ENCODE measurements around the gene UGGT2.
"Not testable (repeated sequence)": the region's sequence is repeated elsewhere in the genome, so short reads cannot be mapped to it uniquely, and the experiment has no call there.

Gene UGGT2

GRCh38 chr13:96046449-96047126, 6.6 kb downstream of the UGGT2 start:
- DNase-seq: not testable (repeated sequence)

DNA sequence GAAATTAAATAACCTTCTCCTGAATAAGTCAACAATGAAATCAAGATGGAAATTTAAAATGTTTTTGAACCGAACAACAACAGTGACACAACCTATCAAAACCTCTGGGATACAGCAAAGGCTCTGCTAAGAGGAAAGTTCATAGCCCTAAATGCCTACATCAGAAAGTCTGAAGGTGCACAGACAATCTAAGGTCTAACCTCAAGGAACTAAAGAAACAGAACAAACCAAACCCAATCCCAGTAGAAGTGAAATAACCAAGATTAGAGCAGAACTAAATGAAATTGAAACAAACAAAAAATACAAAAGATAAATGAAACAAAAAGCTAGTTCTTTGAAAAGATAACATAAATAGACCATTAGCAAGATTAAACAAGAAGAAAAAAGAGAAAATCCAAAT, 9.0 kb downstream of the UGGT2 start:
- no peak for DNase-seq

- no peak for DNase-seq
These were observed 11.7 kb downstream of the UGGT2 start for GRCh38 chr13:96041326-96042110.

- no peak for DNase-seq
These were observed 16.7 kb downstream of the UGGT2 start for GRCh38 chr13:96036515-96036914.

- no peak for DNase-seq
These were observed 18.5 kb downstream of the UGGT2 start for GRCh38 chr13:96034662-96035061.

DNA sequence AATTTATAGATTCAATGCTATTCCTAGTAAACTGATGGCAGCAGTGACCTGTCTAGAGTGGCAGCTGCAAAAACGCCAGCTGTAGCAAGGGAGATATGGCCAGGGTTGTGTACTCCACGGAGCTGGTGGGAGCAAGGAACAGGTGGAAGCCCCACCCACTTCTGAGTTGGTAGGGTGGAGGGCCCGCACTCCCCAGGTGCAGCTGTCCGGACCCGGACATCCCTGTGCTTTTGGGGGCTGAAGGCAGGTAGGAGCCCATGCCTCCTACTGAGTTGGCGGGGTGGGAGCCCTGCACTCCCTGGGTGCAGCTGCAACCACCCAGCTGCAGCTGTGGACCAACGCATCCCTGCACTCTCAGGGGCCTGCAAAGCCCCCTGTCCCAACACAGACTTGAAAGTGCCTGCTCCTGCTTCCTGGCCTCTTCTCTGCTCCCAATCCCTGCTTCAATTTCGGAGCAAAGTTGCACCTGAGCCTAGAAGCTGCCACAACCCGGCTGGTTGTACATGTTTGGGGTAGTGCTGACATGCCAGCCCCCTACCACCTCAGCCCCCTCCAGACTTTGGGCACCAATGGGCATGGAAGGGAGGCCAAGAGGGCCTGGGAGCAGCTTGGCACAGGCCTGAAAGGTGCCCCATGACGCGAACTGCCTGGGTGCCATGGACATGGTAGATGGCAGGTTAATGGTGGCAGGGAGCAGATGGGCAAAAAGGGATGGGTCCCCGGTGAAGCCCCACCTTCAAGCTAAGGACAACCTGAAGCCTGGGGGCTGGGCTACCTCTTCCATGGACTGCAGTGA, 19.8 kb downstream of the UGGT2 start:
- no peak for DNase-seq

DNA sequence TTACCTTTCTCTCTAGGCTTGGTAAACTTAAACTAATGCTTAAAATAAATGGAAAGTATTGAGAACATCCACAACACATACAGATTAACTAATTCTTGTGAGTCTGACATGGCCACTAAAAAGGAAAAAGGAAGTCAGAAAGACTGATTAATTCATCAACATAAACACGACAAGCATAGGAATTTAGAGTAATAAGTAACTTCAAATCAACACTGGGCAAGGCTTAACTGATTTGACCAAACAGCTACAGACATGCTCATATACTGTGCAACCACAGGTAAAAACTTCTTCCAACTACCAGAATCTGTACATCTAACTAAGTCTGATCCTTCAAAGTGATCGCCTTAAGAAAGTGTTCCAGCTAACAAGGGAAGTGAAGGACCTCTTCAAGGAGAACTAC, 20.5 kb downstream of the UGGT2 start:
- no peak for DNase-seq

DNA sequence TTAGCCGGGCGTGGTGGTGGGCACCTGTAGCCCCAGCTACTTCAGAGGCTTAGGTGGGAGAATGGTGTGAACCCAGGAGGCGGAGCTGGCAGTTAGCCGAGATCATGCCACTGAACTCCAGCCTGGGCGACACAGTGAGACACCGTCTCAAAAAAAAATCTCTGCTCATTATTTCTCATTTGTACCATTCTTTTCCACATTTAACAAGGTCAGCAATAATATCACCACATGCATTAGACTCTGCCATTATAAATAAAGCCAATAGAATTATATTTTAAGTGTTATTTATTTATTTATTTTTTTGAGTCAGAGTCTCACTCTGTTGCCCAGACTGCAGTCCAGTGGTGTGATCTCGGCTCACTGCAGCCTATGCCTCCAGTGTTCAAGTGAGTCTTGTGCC, 24.2 kb downstream of the UGGT2 start:
- no peak for DNase-seq

- DNase-seq: no peak
These were observed 25.7 kb downstream of the UGGT2 start for GRCh38 chr13:96027496-96027895.

DNA sequence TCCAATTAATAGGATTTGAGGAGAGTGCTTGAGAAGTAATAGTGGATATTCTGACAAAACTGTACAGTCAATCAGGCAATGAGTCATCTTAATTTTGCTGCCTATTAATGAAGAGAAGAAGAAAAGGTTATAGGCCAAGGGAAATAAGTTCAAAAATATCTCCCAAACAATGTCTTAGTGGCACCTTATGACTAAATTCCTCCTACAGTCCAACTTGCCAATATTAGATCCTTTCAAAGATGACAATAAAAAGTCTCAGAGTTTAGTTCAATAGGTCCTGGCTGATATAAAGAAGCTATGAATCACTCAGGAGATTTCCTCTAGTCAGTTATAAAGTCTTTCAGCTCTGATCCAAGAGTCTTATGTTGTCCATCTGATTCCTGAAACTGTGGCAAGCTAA, 27.9 kb downstream of the UGGT2 start:
- no peak for DNase-seq

- DNase-seq: no peak
These were observed 32.3 kb downstream of the UGGT2 start for GRCh38 chr13:96020931-96021330.

DNA sequence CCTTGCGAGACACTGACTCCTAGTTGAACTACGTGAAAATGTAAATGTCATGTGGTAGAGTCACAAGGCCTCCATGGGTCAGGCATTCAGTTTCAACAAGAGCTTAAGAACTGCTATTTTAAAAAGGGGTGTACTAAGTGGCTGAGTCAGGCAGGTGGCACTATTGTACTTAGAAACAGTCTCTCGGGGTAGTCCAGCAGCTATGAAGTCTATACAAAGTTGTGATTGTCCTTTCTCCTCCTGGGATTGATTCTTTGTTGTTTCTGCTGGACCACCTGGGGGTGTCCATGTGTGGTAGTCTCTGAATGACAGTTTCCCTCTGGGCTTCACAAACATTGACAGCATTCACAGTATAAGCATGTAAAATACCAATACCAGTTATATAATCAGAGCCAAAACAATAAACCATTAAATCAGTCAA, 33.0 kb downstream of the UGGT2 start:
- no peak for DNase-seq

GRCh38 chr13:96018135-96018534, 35.1 kb downstream of the UGGT2 start:
- DNase-seq: no peak

GRCh38 chr13:96011291-96011872, 41.8 kb downstream of the UGGT2 start:
- DNase-seq: no peak

GRCh38 chr13:96003304-96003703, 49.9 kb downstream of the UGGT2 start:
- no peak for DNase-seq

DNA sequence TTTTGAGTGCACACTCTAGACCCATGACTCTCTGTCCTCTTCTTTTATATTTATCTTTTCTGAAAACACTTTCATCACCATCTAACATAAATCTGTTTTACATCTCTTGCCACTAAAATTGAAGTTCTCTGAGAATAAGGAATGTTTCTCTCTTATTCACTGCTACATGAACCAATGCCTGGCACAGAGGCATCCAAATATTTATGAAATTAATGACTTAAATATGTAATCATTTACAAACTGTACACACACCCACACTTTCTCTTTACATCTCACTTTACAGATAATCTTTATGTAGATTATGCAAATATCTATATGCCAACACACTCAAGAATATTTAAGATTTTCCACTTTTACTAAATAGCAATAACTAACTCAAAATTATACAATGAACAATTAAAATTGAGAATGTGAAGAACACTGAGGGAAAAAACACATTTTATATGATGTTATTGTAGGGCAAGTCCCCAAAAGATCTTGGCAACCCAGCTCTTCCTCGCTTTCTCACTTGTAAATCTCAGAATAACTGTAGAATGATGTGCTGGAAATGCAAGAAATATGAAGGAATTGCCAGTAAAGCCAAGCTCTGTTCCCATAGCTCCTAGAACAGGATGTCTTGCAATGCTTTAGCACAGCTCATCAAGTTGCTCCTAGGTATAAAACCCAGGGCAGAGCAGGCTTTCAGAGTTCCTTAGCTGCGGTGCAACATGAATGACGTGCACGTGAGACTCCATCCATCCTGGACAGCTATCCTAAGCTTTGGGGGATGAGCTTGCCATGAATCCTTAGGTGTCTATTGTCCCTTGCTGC, 50.7 kb downstream of the UGGT2 start:
- DNase-seq: no peak

GRCh38 chr13:96000069-96000468, 53.1 kb downstream of the UGGT2 start:
- DNase-seq: no peak

- no peak for DNase-seq
These were observed 65.4 kb downstream of the UGGT2 start for GRCh38 chr13:95987841-95988240.

DNA sequence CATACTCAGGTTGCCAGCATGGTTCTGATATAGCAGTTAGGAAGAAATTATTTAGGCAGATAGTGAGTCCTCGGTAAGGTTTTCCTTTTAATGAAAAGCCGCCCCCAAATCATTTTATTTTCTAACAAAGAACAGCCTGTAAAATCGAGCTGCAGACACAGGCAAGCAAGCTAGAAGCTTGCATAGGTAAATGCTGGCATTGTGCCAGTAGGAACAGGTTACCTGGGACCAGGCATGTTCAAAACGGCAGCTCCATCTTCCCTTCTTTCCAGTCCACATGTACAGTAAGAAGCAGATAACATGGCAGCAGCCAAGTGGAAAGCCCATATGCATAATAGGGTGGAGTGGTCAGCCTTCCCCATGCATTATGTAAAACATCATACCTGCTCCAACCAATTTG, 71.1 kb downstream of the UGGT2 start:
- DNase-seq: no peak

GRCh38 chr13:95972651-95973050, 80.5 kb downstream of the UGGT2 start:
- DNase-seq: not testable (repeated sequence)

DNA sequence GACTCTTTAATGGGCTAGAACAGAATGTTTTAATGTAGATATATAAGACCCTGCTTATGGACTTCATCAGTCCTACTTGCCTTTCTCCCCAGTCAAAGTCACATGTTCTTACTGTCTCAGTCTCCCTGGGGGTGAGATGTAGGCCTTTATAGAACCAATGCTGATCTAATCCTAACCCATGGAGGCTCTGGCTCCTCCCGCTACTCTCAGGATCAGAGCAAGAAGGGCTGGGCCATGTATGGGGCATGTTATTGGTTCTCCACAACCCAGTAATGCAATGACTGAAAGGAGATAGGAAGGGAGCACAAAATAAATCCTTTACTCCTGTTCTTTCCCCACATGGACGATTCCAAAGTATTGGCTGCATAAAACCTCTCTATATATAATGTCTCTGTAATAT, 82.3 kb downstream of the UGGT2 start:
- no peak for DNase-seq

GRCh38 chr13:95968906-95969305, 84.3 kb downstream of the UGGT2 start:
- no peak for DNase-seq

Data from stimulated activated naive CD4-positive, alpha-beta T cell (primary cell).